Neural progenitor cell (in vitro differentiated cells): ENCODE data around the gene KNL1. TPM values are rescaled to one million over a fixed set of nuclear protein-coding genes. Genes with fewer than 3 reads are reported as not detected.

Experiments used
- DNase-seq: peaks from one replicate; pipeline ENCODE4 v3.0.0-alpha.2; 2016; ENCODE audit warnings: low spot score
- H2AFZ ChIP-seq: fragments of 200-600 bp; sonication (generic); replicated peaks from 2 replicates; pipeline ENCODE4 v1.6.1; 2016; ENCODE audit warnings: antibody characterized with exemption
- H3F3A ChIP-seq: fragments of 200-600 bp; sonication (generic); 2 replicates; pipeline ENCODE4 v1.6.1; 2016; ENCODE audit warnings: antibody characterized with exemption, low read depth
- H3K27ac ChIP-seq: fragments of 200-600 bp; sonication (generic); 2 replicates; pipeline ENCODE4 v1.5.1; 2016; ENCODE audit warnings: mild to moderate bottlenecking
- H3K27me3 ChIP-seq: fragments of 200-600 bp; sonication (generic); 2 replicates; pipeline ENCODE4 v1.6.1; 2016; ENCODE audit warnings: mild to moderate bottlenecking, moderate library complexity
- H3K36me3 ChIP-seq: fragments of 200-600 bp; sonication (generic); 2 replicates; pipeline ENCODE4 v1.5.1; 2016
- H3K4me1 ChIP-seq: fragments of 200-600 bp; sonication (generic); 2 replicates; pipeline ENCODE4 v1.6.1; 2016; ENCODE audit warnings: mixed run types
- H3K4me2 ChIP-seq: fragments of 200-600 bp; sonication (generic); 2 replicates; pipeline ENCODE4 v1.6.1; 2016
- H3K4me3 ChIP-seq: fragments of 200-600 bp; sonication (generic); 2 replicates; pipeline ENCODE4 v1.5.1; 2016
- H3K79me2 ChIP-seq: fragments of 200-600 bp; sonication (generic); 2 replicates; pipeline ENCODE4 v1.6.1; 2016; ENCODE audit warnings: low read depth
- H3K9ac ChIP-seq: fragments of 200-600 bp; sonication (generic); 2 replicates; pipeline ENCODE4 v1.6.1; 2016
- H3K9me3 ChIP-seq: fragments of 200-600 bp; sonication (generic); 2 replicates; pipeline ENCODE4 v1.5.1; 2016; ENCODE audit warnings: low read depth
- H4K20me1 ChIP-seq: fragments of 200-600 bp; sonication (generic); 2 replicates; pipeline ENCODE4 v1.6.1; 2016; ENCODE audit warnings: low read depth
- H3K27ac Mint-ChIP-seq: 3 replicates; pipeline ENCODE4 v1.8.0; 2021; ENCODE audit warnings: mixed read lengths
- H3K27me3 Mint-ChIP-seq: 2 replicates; pipeline ENCODE4 v1.8.0; 2022; ENCODE audit warnings: low read depth, mild to moderate bottlenecking, inconsistent platforms, moderate library complexity, mixed read lengths; ENCODE audit not compliant: insufficient read depth
- H3K36me3 Mint-ChIP-seq: 3 replicates; pipeline ENCODE4 v1.8.0; 2021; ENCODE audit warnings: mixed read lengths
- H3K4me1 Mint-ChIP-seq: 3 replicates; pipeline ENCODE4 v1.8.0; 2021; ENCODE audit warnings: mixed read lengths
- H3K4me3 Mint-ChIP-seq: 3 replicates; pipeline ENCODE4 v1.8.0; 2021; ENCODE audit warnings: mild to moderate bottlenecking, moderate library complexity, mixed read lengths
- H3K9me3 Mint-ChIP-seq: 3 replicates; pipeline ENCODE4 v1.8.0; 2020; ENCODE audit warnings: mixed read lengths
- EZH2 ChIP-seq: fragments of 200-600 bp; sonication (generic); IDR thresholded peaks from 2 replicates; pipeline ENCODE4 v1.6.1; 2017; ENCODE audit warnings: antibody characterized with exemption, mild to moderate bottlenecking, moderate library complexity
- EZH2phosphoT487 ChIP-seq: fragments of 200-600 bp; sonication (generic); IDR thresholded peaks from 2 replicates; pipeline ENCODE4 v1.6.1; 2017; ENCODE audit warnings: antibody characterized with exemption
- total RNA-seq: library from RNA; depleted of rRNA; stranded (reverse); fragments of >200 nt; gene quantifications from 2 replicates; pipeline ENCODE4 v1.2.3, GENCODE V29; 2015; ENCODE audit warnings: low replicate concordance
- TF ChIP-seq, protein P1 (sequence below): fragments of 200-600 bp; sonication (generic); IDR thresholded peaks from 2 replicates; pipeline ENCODE4 v1.5.1; 2017; ENCODE audit warnings: antibody characterized with exemption, mild to moderate bottlenecking

KNL1 gene
- total RNA-seq, 1 donor from 2014 or later, result 125 TPM

DNA sequence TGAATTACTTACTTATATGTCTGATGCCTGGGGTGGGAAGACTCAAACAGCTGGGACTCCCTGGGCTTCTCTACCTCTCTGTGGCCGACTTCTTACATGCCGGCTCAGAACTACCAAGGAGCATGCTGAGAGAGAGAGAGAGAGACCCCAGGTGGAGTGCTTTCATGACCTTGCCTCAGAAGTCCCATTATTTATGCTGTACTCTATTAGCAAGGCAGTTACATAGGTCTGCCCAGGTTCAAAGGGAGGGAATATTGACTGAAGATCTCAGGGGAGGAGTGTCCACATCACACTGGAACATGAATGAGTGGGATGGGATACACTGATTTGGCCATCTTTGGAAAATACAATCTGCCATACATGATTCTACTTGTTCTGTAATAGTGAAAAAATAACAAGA, 45.4 kb upstream of the KNL1 start:
- Histone ChIP-seq H3K4me1 (no peaks in the 10 kb centered on the region), H3K4me3 (no peak overlapping the region), H3K36me3 (no peaks in the 10 kb centered on the region), H3K27me3 (no peaks in the 10 kb centered on the region), H3K9ac (no peak overlapping the region), H4K20me1 (no peaks in the 10 kb centered on the region), H3K4me2 (no peak overlapping the region), H3K79me2 (no peaks in the 10 kb centered on the region), H3F3A (peaks cover 7% of the 10 kb centered on the region), H3K9me3 (no peaks in the 10 kb centered on the region), H2AFZ (no peak overlapping the region), H3K27ac (no peak overlapping the region)
- Mint-ChIP-seq H3K4me1 (peaks cover 9% of the 10 kb centered on the region), H3K9me3 (no peaks in the 10 kb centered on the region), H3K4me3 (no peak overlapping the region), H3K27ac (no peak overlapping the region), H3K36me3 (peaks cover 5% of the 10 kb centered on the region), H3K27me3 (peaks cover 6% of the 10 kb centered on the region)
- DNase-seq, result no peak
- TF ChIP-seq EZH2phosphoT487 (no peak), EZH2 (no peak)
- TF ChIP-seq, protein P1, sequence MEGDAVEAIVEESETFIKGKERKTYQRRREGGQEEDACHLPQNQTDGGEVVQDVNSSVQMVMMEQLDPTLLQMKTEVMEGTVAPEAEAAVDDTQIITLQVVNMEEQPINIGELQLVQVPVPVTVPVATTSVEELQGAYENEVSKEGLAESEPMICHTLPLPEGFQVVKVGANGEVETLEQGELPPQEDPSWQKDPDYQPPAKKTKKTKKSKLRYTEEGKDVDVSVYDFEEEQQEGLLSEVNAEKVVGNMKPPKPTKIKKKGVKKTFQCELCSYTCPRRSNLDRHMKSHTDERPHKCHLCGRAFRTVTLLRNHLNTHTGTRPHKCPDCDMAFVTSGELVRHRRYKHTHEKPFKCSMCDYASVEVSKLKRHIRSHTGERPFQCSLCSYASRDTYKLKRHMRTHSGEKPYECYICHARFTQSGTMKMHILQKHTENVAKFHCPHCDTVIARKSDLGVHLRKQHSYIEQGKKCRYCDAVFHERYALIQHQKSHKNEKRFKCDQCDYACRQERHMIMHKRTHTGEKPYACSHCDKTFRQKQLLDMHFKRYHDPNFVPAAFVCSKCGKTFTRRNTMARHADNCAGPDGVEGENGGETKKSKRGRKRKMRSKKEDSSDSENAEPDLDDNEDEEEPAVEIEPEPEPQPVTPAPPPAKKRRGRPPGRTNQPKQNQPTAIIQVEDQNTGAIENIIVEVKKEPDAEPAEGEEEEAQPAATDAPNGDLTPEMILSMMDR, result no peak

DNA sequence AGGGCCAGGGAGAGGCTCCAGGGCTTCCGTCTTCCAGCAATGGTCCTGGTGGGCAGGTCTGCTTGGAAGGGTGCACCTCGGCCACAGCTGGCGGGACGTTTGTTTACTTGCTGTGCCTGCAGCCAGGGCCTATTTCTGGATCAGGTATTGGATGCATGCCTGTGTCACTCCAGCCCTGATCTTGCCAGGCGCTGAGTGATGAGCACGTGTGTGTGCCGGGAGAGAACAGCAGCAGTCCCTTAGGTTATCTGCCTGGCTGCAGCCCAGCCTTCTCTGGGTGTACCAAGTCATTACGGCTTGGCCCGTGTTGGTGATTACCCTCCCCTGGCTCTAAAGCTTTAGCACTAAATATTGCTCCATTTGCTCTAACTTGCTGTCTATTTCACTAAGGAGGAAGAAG, 44.2 kb upstream of the KNL1 start:
- Mint-ChIP-seq H3K36me3 (peaks cover 5% of the 10 kb centered on the region), H3K9me3 (no peaks in the 10 kb centered on the region), H3K27ac (no peak overlapping the region), H3K4me3 (no peak overlapping the region), H3K4me1 (peaks cover 22% of the 10 kb centered on the region), H3K27me3 (peaks cover 3% of the 10 kb centered on the region)
- H3K27ac ChIP-seq, result no peak overlapping the region
- no peak overlapping the region for H3K9ac ChIP-seq
- H3K36me3 ChIP-seq, result no peaks in the 10 kb centered on the region
- no peak for DNase-seq
- H3K4me2 ChIP-seq, result no peak overlapping the region
- peaks cover 19% of the 10 kb centered on the region for H3F3A ChIP-seq
- peaks cover 12% of the 10 kb centered on the region for H3K4me1 ChIP-seq
- H3K4me3 ChIP-seq, result no peak overlapping the region
- peaks cover 7% of the 10 kb centered on the region for H4K20me1 ChIP-seq
- H2AFZ ChIP-seq, result no peak overlapping the region
- H3K9me3 ChIP-seq, result no peaks in the 10 kb centered on the region
- TF ChIP-seq EZH2 (no peak), EZH2phosphoT487 (no peak)
- TF ChIP-seq, protein P1, result no peak
- H3K27me3 ChIP-seq, result no peaks in the 10 kb centered on the region
- H3K79me2 ChIP-seq, result no peaks in the 10 kb centered on the region

DNA sequence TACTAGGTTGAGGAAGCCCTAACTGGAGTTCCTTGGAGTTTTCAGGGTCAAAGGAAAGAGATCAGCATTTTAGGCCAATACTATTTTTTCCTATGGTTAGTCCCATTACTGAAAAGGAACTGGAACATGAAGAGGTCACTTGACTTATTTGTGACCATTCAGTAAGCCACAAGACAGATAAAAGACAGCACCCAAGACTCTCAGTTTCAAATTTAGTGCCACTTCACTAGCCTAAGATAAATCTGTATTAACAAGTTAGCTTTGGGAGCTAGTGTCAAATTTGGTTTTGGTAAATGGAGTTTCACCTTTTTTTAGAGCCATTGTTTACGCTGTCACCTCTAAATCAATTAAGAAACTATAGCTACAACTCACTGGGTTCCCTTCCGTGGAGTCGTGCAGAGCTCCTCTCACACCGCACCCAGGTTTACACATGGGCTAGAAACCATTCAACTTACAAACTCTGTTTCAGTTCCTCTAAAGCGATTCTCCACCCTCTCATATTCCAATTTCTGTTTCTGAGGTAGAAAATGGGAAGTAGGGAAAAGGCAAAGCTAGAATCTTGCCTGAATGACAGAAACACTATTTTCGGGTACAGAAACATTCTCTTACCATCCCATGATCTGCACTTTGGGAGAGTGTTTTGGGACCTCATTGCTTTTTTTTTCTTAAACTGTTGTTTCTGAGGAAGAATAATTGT, 43.6 kb upstream of the KNL1 start:
- peaks cover 5% of the 10 kb centered on the region for H3K36me3 Mint-ChIP-seq
- Histone ChIP-seq H3K4me1 (peaks cover 14% of the 10 kb centered on the region), H3K4me3 (no peak overlapping the region), H3K36me3 (no peaks in the 10 kb centered on the region), H4K20me1 (peaks cover 7% of the 10 kb centered on the region), H3K79me2 (no peaks in the 10 kb centered on the region), H3K27me3 (no peaks in the 10 kb centered on the region), H3F3A (peaks cover 19% of the 10 kb centered on the region), H3K9ac (no peak overlapping the region), H2AFZ (no peak overlapping the region), H3K27ac (no peak overlapping the region), H3K4me2 (no peak overlapping the region), H3K9me3 (no peaks in the 10 kb centered on the region)
- DNase-seq, result no peak
- no peak for TF ChIP-seq EZH2
- TF ChIP-seq, protein P1, result no peak
- TF ChIP-seq EZH2phosphoT487, result no peak
- no peak overlapping the region for H3K27ac Mint-ChIP-seq
- no peak overlapping the region for H3K4me3 Mint-ChIP-seq
- H3K27me3 Mint-ChIP-seq, result peaks cover 3% of the 10 kb centered on the region
- no peaks in the 10 kb centered on the region for H3K9me3 Mint-ChIP-seq
- H3K4me1 Mint-ChIP-seq, result peaks cover 25% of the 10 kb centered on the region
